ENCODE data around the gene PDSS2.

The PDSS2 gene

GRCh38 chr6:107328081-107328480 lies 131.3 kb downstream of the PDSS2 start:
- Histone ChIP-seq H3K79me2 (ENCODE audit: insufficient read depth, low read length) (no peaks in the 10 kb centered on the region), H4K20me1 (ENCODE audit: low read depth, low read length) (no peaks in the 10 kb centered on the region), H3K4me3 (ENCODE audit: insufficient read depth, low read length, poor library complexity, severe bottlenecking) (no peak overlapping the region), H3K9me2 (replicated peaks; ENCODE audit: insufficient read depth, low read length) (no peaks in the 10 kb centered on the region), H3K4me2 (ENCODE audit: low read depth, low read length, poor library complexity, severe bottlenecking) (no peak overlapping the region), H2AFZ (ENCODE audit: low read depth, low read length, severe bottlenecking) (no peak overlapping the region), H3K27me3 (ENCODE audit: low read length) (no peaks in the 10 kb centered on the region), H3K9me3 (ENCODE audit: insufficient read depth, low read length) (no peaks in the 10 kb centered on the region), H3F3A (ENCODE audit: insufficient read depth) (peaks cover 5% of the 10 kb centered on the region; the same call in 1 of the 2 replicates), H3K27ac (ENCODE audit: low read depth, low read length) (no peak overlapping the region), H3K9ac (ENCODE audit: low read length) (no peak overlapping the region), H3K36me3 (ENCODE audit: low read length) (no peaks in the 10 kb centered on the region; the same call in 1 of the 2 replicates)
- TF ChIP-seq EZH2phosphoT487 (conservative IDR thresholded peaks at IDR 0.05; ENCODE audit: low read length) (no peak), CTCF (IDR thresholded peaks at IDR 0.05; ENCODE audit: insufficient read depth, low read length, poor library complexity, severe bottlenecking) (no peak)

GRCh38 chr6:107323133-107323785 lies 136.1 kb downstream of the PDSS2 start:
- Histone ChIP-seq H3K4me2 (ENCODE audit: low read depth, low read length, poor library complexity, severe bottlenecking) (no peak overlapping the region), H4K20me1 (ENCODE audit: low read depth, low read length) (no peaks in the 10 kb centered on the region), H3K4me3 (ENCODE audit: insufficient read depth, low read length, poor library complexity, severe bottlenecking) (no peak overlapping the region), H3K27me3 (ENCODE audit: low read length) (no peaks in the 10 kb centered on the region), H3K9ac (ENCODE audit: low read length) (no peak overlapping the region), H2AFZ (ENCODE audit: low read depth, low read length, severe bottlenecking) (no peak overlapping the region), H3K9me3 (ENCODE audit: insufficient read depth, low read length) (no peaks in the 10 kb centered on the region), H3K36me3 (ENCODE audit: low read length) (no peaks in the 10 kb centered on the region), H3K27ac (ENCODE audit: low read depth, low read length) (no peak overlapping the region), H3K79me2 (ENCODE audit: insufficient read depth, low read length) (no peaks in the 10 kb centered on the region), H3K9me2 (replicated peaks; ENCODE audit: insufficient read depth, low read length) (no peaks in the 10 kb centered on the region), H3F3A (ENCODE audit: insufficient read depth) (no peaks in the 10 kb centered on the region)
- TF ChIP-seq CTCF (IDR thresholded peaks at IDR 0.05; ENCODE audit: insufficient read depth, low read length, poor library complexity, severe bottlenecking) (no peak), EZH2phosphoT487 (conservative IDR thresholded peaks at IDR 0.05; ENCODE audit: low read length) (no peak)

GRCh38 chr6:107321793-107322192 lies 137.6 kb downstream of the PDSS2 start:
- Histone ChIP-seq H3F3A (ENCODE audit: insufficient read depth) (no peaks in the 10 kb centered on the region), H3K4me3 (ENCODE audit: insufficient read depth, low read length, poor library complexity, severe bottlenecking) (no peak overlapping the region), H3K36me3 (ENCODE audit: low read length) (no peaks in the 10 kb centered on the region), H3K4me2 (ENCODE audit: low read depth, low read length, poor library complexity, severe bottlenecking) (no peak overlapping the region), H3K9me2 (replicated peaks; ENCODE audit: insufficient read depth, low read length) (no peaks in the 10 kb centered on the region), H3K9ac (ENCODE audit: low read length) (no peak overlapping the region), H3K27me3 (ENCODE audit: low read length) (no peaks in the 10 kb centered on the region), H3K9me3 (ENCODE audit: insufficient read depth, low read length) (no peaks in the 10 kb centered on the region), H3K79me2 (ENCODE audit: insufficient read depth, low read length) (no peaks in the 10 kb centered on the region), H2AFZ (ENCODE audit: low read depth, low read length, severe bottlenecking) (no peak overlapping the region), H3K27ac (ENCODE audit: low read depth, low read length) (no peak overlapping the region), H4K20me1 (ENCODE audit: low read depth, low read length) (no peaks in the 10 kb centered on the region)
- no peak for TF ChIP-seq CTCF (IDR thresholded peaks at IDR 0.05; ENCODE audit: insufficient read depth, low read length, poor library complexity, severe bottlenecking)

All from SU-DHL-6 (cell line).